GM12801 (cell line): ENCODE results near the gene STAM.

ENCODE experiments used
- CTCF ChIP-seq: IDR thresholded peaks from one replicate; pipeline ENCODE4 v1.5.1; 2011; ENCODE audit warnings: control low read depth; ENCODE audit not compliant: insufficient read length; ENCODE audit errors: extremely low read depth

The STAM gene

GRCh38 chr10:17682236-17682946 is 38.4 kb downstream of the STAM start:
- TF ChIP-seq CTCF: no peak

- no peak for TF ChIP-seq CTCF
Observed at GRCh38 chr10:17683541-17683940, 39.6 kb downstream of the STAM start.

- TF ChIP-seq CTCF: no peak
Observed at GRCh38 chr10:17684537-17684936, 40.6 kb downstream of the STAM start.

- no peak for TF ChIP-seq CTCF
Observed at GRCh38 chr10:17685233-17685840, 41.4 kb downstream of the STAM start.

- TF ChIP-seq CTCF: no peak
Observed at GRCh38 chr10:17687117-17687831, 43.3 kb downstream of the STAM start.

- no peak for TF ChIP-seq CTCF
Observed at GRCh38 chr10:17689137-17689536, 45.2 kb downstream of the STAM start.

- no peak for TF ChIP-seq CTCF
Observed at GRCh38 chr10:17693009-17693408, 49.1 kb downstream of the STAM start.
